T-helper 9 cell (primary cell): ENCODE data around the gene ZBTB42.

Experiments used
- DNase-seq: peaks from one replicate; pipeline ENCODE4 v3.0.0-alpha.2; 2020

Gene ZBTB42

DNA sequence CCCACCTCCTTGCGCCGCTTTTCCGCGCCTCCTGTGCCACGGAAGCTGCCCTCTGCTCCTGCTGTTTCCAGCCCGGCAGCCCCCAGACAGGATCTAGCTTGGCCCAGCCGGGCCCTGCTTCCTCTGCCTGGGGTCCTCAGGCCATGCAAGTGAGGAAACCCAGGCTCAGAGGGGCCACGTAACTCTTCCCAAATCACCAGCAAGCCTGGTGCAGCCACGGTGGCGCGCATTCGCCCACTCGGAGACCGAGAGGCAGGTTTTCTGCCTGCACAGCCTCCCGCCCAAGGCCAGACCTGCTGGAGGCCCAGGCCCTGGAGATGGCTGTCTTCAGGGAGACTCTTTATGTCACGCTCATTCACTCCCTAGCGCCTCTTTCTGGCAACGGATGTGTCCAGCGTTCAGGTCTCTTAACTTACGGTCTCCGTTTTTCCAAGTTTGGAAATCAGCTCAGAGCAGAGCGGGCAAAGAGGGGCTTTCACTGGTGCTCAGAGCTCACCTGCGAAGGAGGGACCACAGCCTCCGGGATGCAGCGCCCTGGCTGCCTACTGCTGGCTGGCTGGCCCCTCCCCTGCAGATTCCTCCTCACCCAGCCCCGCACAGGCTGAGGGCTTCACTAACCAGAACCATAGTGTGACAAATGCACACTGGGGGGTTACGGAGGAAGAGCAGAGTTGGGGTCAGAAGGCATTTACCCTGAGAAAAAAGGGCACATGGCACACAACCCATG, 43.6 kb downstream of the ZBTB42 start:
- DNase-seq, result no peak

DNA sequence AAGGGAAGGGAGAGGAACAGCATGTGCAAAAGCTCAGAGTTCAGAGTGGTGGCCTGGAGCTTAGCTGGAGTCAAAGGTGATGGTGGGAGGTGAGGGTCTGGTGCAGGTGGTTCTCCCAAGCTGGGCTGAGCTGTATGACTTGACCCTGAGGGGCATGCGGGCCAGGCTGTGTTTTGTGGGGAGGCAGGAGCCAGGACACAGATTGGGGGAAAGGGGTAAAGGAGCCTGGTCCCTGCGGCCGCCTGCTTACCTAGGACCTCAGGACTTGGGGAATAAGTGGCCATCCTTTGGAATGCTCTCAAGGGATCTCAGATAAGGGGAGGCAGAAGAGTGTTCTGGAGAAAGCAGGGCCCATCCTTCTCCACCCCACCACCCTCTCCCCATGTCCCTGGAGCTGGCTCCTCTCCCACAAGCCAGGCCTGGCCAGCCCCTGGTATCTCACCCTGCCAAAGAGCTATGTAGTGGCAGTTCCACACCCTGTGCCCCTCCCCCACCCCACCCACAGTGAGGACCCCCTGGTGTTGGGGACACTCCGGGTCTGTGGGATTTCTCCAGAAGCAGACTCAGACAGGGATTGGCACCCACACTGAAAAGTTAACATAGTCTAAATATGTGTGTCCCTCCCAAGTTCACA, 44.2 kb downstream of the ZBTB42 start:
- no peak for DNase-seq

GRCh38 chr14:104845834-104846441, 45.0 kb downstream of the ZBTB42 start:
- no peak for DNase-seq

DNA sequence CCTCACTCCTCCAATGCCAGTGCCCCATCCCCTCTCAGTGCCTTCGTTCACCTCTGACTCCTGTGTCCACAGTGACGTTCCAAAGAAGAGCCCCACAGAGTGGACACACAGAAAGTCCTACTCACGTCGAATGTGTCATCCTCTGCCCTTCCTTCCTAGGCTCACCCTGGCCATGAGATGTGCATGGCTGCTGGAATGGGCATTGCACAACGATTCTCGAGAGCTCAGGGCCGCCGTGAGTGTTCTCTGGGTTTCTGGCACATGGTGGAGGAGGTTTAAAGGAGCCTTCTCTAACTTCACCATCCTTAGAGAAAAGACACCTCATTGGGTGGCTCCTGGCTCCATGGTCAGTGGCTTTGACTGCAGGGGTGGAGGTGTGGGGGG, 51.4 kb downstream of the ZBTB42 start:
- DNase-seq, result no peak
